ENCODE data around the gene IDI2.
"Not testable (repeated sequence)": the region's sequence is repeated elsewhere in the genome, so short reads cannot be mapped to it uniquely, and the experiment has no call there.

Gene IDI2

DNA sequence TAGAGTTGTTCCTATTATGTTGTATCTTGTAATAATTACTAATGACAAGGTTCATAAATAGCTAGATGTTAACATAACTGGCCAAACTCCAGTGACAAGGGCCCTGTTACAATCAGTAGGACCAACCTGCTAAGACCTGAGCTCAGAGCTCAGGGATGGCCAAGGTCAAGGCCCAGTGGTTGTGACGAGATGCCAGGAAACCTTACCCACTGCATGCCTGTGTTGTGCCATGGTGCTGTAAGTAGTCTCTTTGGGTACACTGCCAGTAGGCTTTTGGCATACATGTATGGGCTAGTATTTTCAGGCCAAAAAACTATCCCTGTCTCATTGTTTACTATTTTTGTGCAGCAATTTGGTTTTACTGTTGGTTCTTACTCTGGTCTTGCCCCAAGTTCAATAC is 7.9 kb upstream of the IDI2 start:
- Histone ChIP-seq H3K36me3 (ENCODE audit: control insufficient read depth, insufficient read depth, low read length) (peaks cover 5% of the 10 kb centered on the region; the same call in 1 of the 2 replicates), H3K9me3 (ENCODE audit: control insufficient read depth, insufficient read depth, low read length) (no peaks in the 10 kb centered on the region), H3K27ac (ENCODE audit: low read depth, low read length) (no peak overlapping the region), H3K9ac (ENCODE audit: low read depth, low read length) (no peak overlapping the region), H3K27me3 (ENCODE audit: control insufficient read depth, insufficient read depth, low read length) (no peaks in the 10 kb centered on the region), H3K4me3 (ENCODE audit: low read depth, low read length) (no peak overlapping the region), H3K4me1 (ENCODE audit: control insufficient read depth, insufficient read depth, low read length) (peaks cover 11% of the 10 kb centered on the region)

- Histone ChIP-seq H3K36me3 (ENCODE audit: control insufficient read depth, insufficient read depth, low read length) (no peaks in the 10 kb centered on the region), H3K27ac (ENCODE audit: low read depth, low read length) (no peak overlapping the region), H3K4me1 (ENCODE audit: control insufficient read depth, insufficient read depth, low read length) (peaks cover 8% of the 10 kb centered on the region; the same call in 1 of the 2 replicates), H3K4me3 (ENCODE audit: low read depth, low read length) (no peak overlapping the region), H3K9ac (ENCODE audit: low read depth, low read length) (no peak overlapping the region), H3K9me3 (ENCODE audit: control insufficient read depth, insufficient read depth, low read length) (no peaks in the 10 kb centered on the region), H3K27me3 (ENCODE audit: control insufficient read depth, insufficient read depth, low read length) (no peaks in the 10 kb centered on the region)
Measured at GRCh38 chr10:1029838-1030237, 4.2 kb upstream of the IDI2 start.

DNA sequence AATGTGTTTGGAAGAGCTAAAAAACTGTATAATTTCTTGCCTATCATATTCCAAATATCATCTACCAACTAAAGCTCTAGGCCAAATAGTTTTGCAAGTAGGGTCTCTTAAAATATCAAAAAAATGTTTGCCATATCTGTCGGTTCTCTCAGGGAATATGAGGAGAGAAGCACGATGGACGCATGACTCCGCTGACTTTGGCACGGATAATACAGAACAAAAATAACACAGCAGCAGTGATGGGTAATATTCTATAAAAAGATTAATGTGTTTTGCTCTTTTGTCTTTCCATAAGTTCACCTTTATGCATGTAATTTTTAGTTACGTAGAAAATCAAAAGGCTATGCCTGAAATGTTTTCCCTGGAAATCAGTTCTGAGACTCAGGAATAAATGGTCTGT is 919 bp upstream of the IDI2 start:
- H3K4me1 ChIP-seq (ENCODE audit: control insufficient read depth, insufficient read depth, low read length) = peaks cover 8% of the 10 kb centered on the region; the same call in 1 of the 2 replicates
- H3K36me3 ChIP-seq (ENCODE audit: control insufficient read depth, insufficient read depth, low read length) = no peaks in the 10 kb centered on the region
- no peaks in the 10 kb centered on the region for H3K27me3 ChIP-seq (ENCODE audit: control insufficient read depth, insufficient read depth, low read length)
- H3K4me3 ChIP-seq (ENCODE audit: low read depth, low read length) = no peak overlapping the region
- H3K9me3 ChIP-seq (ENCODE audit: control insufficient read depth, insufficient read depth, low read length) = no peaks in the 10 kb centered on the region
- H3K9ac ChIP-seq (ENCODE audit: low read depth, low read length) = no peak overlapping the region
- H3K27ac ChIP-seq (ENCODE audit: low read depth, low read length) = no peak overlapping the region

GRCh38 chr10:1024103-1024502 is 1.6 kb downstream of the IDI2 start:
- Histone ChIP-seq H3K36me3 (ENCODE audit: control insufficient read depth, insufficient read depth, low read length) (peaks cover 16% of the 10 kb centered on the region), H3K9ac (ENCODE audit: low read depth, low read length) (no peak overlapping the region), H3K4me1 (ENCODE audit: control insufficient read depth, insufficient read depth, low read length) (no peaks in the 10 kb centered on the region), H3K27ac (ENCODE audit: low read depth, low read length) (no peak overlapping the region), H3K4me3 (ENCODE audit: low read depth, low read length) (no peak overlapping the region), H3K27me3 (ENCODE audit: control insufficient read depth, insufficient read depth, low read length) (no peaks in the 10 kb centered on the region), H3K9me3 (ENCODE audit: control insufficient read depth, insufficient read depth, low read length) (no peaks in the 10 kb centered on the region)

DNA sequence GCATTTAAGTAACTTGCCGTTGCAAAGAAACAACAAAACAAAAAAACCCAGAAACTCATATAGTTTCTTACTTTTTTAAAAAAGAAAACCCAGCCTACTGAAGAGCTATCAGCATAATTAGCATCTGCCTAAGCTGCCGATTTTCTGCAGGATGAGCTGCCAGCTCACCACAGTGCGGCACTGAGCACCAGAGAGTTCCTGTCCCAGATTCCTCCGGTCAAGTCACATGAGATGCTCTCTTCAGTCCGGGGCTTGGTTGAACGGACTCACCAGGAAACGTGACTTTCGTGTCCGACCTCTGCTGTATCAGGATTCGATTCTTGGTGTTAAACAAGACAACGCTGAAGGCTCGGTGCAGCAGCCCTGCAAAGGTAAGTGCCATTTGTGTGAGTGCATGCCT is 3.2 kb downstream of the IDI2 start:
- H3K27ac ChIP-seq (ENCODE audit: low read depth, low read length) = peak overlapping the region; percentile 6
- peaks cover 28% of the 10 kb centered on the region for H3K36me3 ChIP-seq (ENCODE audit: control insufficient read depth, insufficient read depth, low read length)
- H3K27me3 ChIP-seq (ENCODE audit: control insufficient read depth, insufficient read depth, low read length) = no peaks in the 10 kb centered on the region
- H3K4me3 ChIP-seq (ENCODE audit: low read depth, low read length) = no peak overlapping the region
- H3K9me3 ChIP-seq (ENCODE audit: control insufficient read depth, insufficient read depth, low read length) = no peaks in the 10 kb centered on the region
- H3K9ac ChIP-seq (ENCODE audit: low read depth, low read length) = no peak overlapping the region
- H3K4me1 ChIP-seq (ENCODE audit: control insufficient read depth, insufficient read depth, low read length) = no peaks in the 10 kb centered on the region

DNA sequence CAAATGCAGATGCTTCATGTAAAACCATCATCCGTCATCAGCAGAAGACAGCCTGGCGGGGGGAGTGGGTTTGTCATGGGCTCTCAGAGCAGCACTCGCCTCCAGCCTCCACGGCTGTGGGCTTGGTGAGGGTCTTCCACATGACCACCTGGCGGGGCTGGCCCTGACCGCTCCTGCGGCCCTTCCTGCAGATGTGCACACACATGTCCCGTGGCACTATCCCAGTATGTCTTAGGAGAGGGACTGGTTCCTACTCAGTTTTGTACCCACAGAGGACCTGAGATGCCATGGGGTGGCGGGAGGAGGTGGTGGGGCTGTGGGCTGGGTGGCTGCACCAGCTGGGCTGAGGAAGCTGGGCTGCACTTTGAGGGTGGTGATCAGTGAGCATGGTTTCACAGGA is 4.7 kb downstream of the IDI2 start:
- Histone ChIP-seq H3K36me3 (ENCODE audit: control insufficient read depth, insufficient read depth, low read length) (peaks cover 42% of the 10 kb centered on the region), H3K9ac (ENCODE audit: low read depth, low read length) (no peak overlapping the region), H3K9me3 (ENCODE audit: control insufficient read depth, insufficient read depth, low read length) (no peaks in the 10 kb centered on the region), H3K27ac (ENCODE audit: low read depth, low read length) (no peak overlapping the region), H3K4me3 (ENCODE audit: low read depth, low read length) (no peak overlapping the region), H3K27me3 (ENCODE audit: control insufficient read depth, insufficient read depth, low read length) (no peaks in the 10 kb centered on the region), H3K4me1 (ENCODE audit: control insufficient read depth, insufficient read depth, low read length) (no peaks in the 10 kb centered on the region)

DNA sequence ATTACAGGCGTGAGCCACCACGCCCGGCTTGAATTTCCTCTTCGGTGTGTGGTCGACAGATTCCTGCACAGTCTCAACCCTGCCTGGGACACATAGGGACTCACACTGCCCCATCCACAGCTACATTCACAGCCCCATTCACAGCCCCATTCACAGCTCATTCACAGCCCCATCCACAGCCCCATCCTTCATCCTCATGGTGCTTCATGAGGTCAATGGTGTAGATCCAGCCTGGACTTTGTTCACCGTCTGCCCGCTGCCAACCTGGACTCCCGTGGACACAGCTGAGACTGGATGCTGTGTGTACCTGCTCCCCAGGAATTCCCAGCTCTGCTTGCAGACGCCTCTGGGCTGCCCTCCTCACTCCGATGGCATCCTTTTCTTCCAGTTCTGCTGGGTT is 5.2 kb downstream of the IDI2 start:
- H3K4me1 ChIP-seq (ENCODE audit: control insufficient read depth, insufficient read depth, low read length) = no peaks in the 10 kb centered on the region
- H3K27me3 ChIP-seq (ENCODE audit: control insufficient read depth, insufficient read depth, low read length) = no peaks in the 10 kb centered on the region
- no peak overlapping the region for H3K4me3 ChIP-seq (ENCODE audit: low read depth, low read length)
- H3K36me3 ChIP-seq (ENCODE audit: control insufficient read depth, insufficient read depth, low read length) = peaks cover 47% of the 10 kb centered on the region
- H3K27ac ChIP-seq (ENCODE audit: low read depth, low read length) = no peak overlapping the region
- no peaks in the 10 kb centered on the region for H3K9me3 ChIP-seq (ENCODE audit: control insufficient read depth, insufficient read depth, low read length)
- no peak overlapping the region for H3K9ac ChIP-seq (ENCODE audit: low read depth, low read length)

DNA sequence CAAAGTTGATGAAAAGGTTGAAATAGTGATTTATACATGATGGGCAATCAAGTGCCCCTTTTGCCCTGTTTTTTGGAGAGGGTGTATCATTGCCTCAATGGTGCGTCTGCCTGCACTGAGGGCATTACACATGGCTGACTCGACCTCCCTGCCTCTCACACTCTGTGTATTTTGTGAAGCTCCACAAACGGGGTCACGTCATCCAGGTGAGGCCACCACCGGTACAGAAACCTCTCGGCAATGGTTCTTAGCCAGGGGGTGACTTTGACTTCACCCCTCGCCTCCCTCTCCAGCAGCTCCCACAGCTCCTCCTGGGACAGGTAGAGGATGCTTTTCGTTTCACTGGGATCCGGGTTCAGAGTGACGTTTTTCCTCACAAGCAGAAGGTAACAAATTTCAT is 6.3 kb downstream of the IDI2 start:
- Histone ChIP-seq H3K9me3 (ENCODE audit: control insufficient read depth, insufficient read depth, low read length) (no peaks in the 10 kb centered on the region), H3K27ac (ENCODE audit: low read depth, low read length) (no peak overlapping the region), H3K4me1 (ENCODE audit: control insufficient read depth, insufficient read depth, low read length) (no peaks in the 10 kb centered on the region), H3K9ac (ENCODE audit: low read depth, low read length) (no peak overlapping the region), H3K4me3 (ENCODE audit: low read depth, low read length) (no peak overlapping the region), H3K27me3 (ENCODE audit: control insufficient read depth, insufficient read depth, low read length) (no peaks in the 10 kb centered on the region), H3K36me3 (ENCODE audit: control insufficient read depth, insufficient read depth, low read length) (peaks cover 56% of the 10 kb centered on the region)

- Histone ChIP-seq H3K9ac (ENCODE audit: low read depth, low read length) (no peak overlapping the region), H3K27ac (ENCODE audit: low read depth, low read length) (no peak overlapping the region), H3K4me1 (ENCODE audit: control insufficient read depth, insufficient read depth, low read length) (no peaks in the 10 kb centered on the region), H3K36me3 (ENCODE audit: control insufficient read depth, insufficient read depth, low read length) (peaks cover 88% of the 10 kb centered on the region), H3K4me3 (ENCODE audit: low read depth, low read length) (no peak overlapping the region), H3K27me3 (ENCODE audit: control insufficient read depth, insufficient read depth, low read length) (no peaks in the 10 kb centered on the region), H3K9me3 (ENCODE audit: control insufficient read depth, insufficient read depth, low read length) (no peaks in the 10 kb centered on the region)
Measured at GRCh38 chr10:1015688-1016087, 10.0 kb downstream of the IDI2 start.

DNA sequence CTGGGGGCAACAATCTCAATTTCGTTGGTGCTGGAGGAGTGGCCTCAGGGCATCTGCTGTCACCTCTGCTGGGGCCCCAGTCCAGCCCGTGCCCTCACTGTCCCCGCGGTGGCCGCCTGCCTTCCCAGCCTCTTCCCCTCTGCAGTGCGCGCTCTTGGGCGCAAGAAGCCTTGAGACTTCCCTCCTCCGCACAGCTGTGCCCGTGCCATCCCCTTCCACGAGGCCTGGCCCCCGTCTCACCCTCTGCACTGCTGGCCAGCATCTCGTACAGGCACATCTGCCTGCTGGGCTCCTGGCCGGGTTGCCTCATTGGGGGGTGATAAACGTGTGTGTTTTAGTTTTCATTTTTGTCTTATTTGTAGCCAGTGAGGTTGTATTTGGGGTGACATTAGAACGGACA is 14.0 kb downstream of the IDI2 start:
- H3K36me3 ChIP-seq (ENCODE audit: control insufficient read depth, insufficient read depth, low read length) = peaks cover 93% of the 10 kb centered on the region
- H3K27ac ChIP-seq (ENCODE audit: low read depth, low read length) = no peak overlapping the region
- H3K4me3 ChIP-seq (ENCODE audit: low read depth, low read length) = no peak overlapping the region
- H3K27me3 ChIP-seq (ENCODE audit: control insufficient read depth, insufficient read depth, low read length) = no peaks in the 10 kb centered on the region
- no peak overlapping the region for H3K9ac ChIP-seq (ENCODE audit: low read depth, low read length)
- H3K4me1 ChIP-seq (ENCODE audit: control insufficient read depth, insufficient read depth, low read length) = no peaks in the 10 kb centered on the region
- no peaks in the 10 kb centered on the region for H3K9me3 ChIP-seq (ENCODE audit: control insufficient read depth, insufficient read depth, low read length)

DNA sequence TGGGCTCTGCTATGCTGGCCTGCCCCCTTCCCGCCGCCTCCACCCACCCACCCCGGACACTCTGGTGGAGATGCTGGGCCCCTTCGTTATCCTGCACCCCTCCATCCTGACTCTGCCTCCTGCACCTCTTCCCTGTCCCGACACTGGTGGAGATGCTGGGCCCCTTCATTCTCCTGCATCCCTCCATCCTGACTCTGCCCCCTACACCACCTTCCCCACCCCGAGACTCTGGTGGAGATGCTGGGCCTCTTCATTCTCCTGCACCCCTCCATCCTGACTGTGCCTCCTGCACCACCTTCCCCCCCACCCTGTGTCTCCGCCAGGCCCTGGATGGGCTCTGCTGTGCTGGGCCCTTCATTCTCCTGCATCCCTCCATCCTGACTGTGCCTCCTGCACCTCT is 15.0 kb downstream of the IDI2 start:
- Histone ChIP-seq H3K4me3 (ENCODE audit: low read depth, low read length) (no peak overlapping the region), H3K27me3 (ENCODE audit: control insufficient read depth, insufficient read depth, low read length) (no peaks in the 10 kb centered on the region), H3K36me3 (ENCODE audit: control insufficient read depth, insufficient read depth, low read length) (peaks cover 93% of the 10 kb centered on the region), H3K9ac (ENCODE audit: low read depth, low read length) (no peak overlapping the region), H3K4me1 (ENCODE audit: control insufficient read depth, insufficient read depth, low read length) (no peaks in the 10 kb centered on the region), H3K9me3 (ENCODE audit: control insufficient read depth, insufficient read depth, low read length) (no peaks in the 10 kb centered on the region), H3K27ac (ENCODE audit: low read depth, low read length) (no peak overlapping the region)

DNA sequence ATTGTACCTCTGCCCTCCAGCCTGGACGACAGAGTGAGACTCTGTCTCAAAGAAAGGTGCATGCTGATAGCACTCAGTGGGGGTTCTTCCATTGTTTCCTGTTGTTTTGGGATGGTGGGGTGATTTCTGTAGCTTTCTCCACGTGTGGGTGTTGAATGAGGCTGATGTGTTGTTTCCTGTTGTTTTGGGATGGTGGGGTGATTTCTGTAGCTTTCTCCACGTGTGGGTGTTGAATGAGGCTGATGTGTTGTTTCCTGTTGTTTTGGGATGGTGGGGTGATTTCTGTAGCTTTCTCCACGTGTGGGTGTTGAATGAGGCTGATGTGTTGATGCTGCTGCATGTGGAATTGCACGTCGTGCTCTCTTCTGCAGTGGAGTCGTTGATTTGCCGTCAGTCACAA is 15.7 kb downstream of the IDI2 start:
- H3K9ac ChIP-seq (ENCODE audit: low read depth, low read length); H3K9me3 ChIP-seq (ENCODE audit: control insufficient read depth, insufficient read depth, low read length); H3K27me3 ChIP-seq (ENCODE audit: control insufficient read depth, insufficient read depth, low read length); H3K4me1 ChIP-seq (ENCODE audit: control insufficient read depth, insufficient read depth, low read length); H3K4me3 ChIP-seq (ENCODE audit: low read depth, low read length): not testable (repeated sequence)
- peak overlapping the region; percentile 57 for H3K27ac ChIP-seq (ENCODE audit: low read depth, low read length)
- H3K36me3 ChIP-seq (ENCODE audit: control insufficient read depth, insufficient read depth, low read length) = peaks cover 93% of the 10 kb centered on the region
